NCI-H1694 treated with DMSO at 0.1 percent for 48 hours (cell line): Measurements from ENCODE around the gene PAPPA2.
A peak's percentile ranks its signal among the peaks of the same experiment; 100 is the strongest.
"Not testable (repeated sequence)": the region's sequence is repeated elsewhere in the genome, so short reads cannot be mapped to it uniquely, and the experiment has no call there.

Experiments used
- DNase-seq: peaks from one replicate; lab custom pipeline; 2025; lab: John Stamatoyannopoulos, UW

PAPPA2 gene

GRCh38 chr1:176604461-176604860 is 141.5 kb downstream of the PAPPA2 start:
- no peak for DNase-seq

- no peak for DNase-seq
Measured at GRCh38 chr1:176605176-176605575, 142.2 kb downstream of the PAPPA2 start.

- DNase-seq = no peak
Measured at GRCh38 chr1:176609556-176610408, 146.8 kb downstream of the PAPPA2 start.

- DNase-seq = no peak
Measured at GRCh38 chr1:176612791-176613190, 149.8 kb downstream of the PAPPA2 start.

GRCh38 chr1:176617881-176618280 is 154.9 kb downstream of the PAPPA2 start:
- DNase-seq = no peak

GRCh38 chr1:176619261-176619660 is 156.3 kb downstream of the PAPPA2 start:
- DNase-seq = no peak

GRCh38 chr1:176625365-176625764 is 162.4 kb downstream of the PAPPA2 start:
- DNase-seq = no peak

GRCh38 chr1:176626572-176627061 is 163.6 kb downstream of the PAPPA2 start:
- DNase-seq = no peak

GRCh38 chr1:176628775-176629174 is 165.8 kb downstream of the PAPPA2 start:
- peak; percentile 23 for DNase-seq

- DNase-seq = not testable (repeated sequence)
Measured at GRCh38 chr1:176634733-176635132, 171.8 kb downstream of the PAPPA2 start.

- no peak for DNase-seq
Measured at GRCh38 chr1:176638713-176639526, 175.9 kb downstream of the PAPPA2 start.

- DNase-seq = no peak
Measured at GRCh38 chr1:176643536-176643935, 180.6 kb downstream of the PAPPA2 start.

- DNase-seq = no peak
Measured at GRCh38 chr1:176648556-176648955, 185.6 kb downstream of the PAPPA2 start.

- DNase-seq = no peak
Measured at GRCh38 chr1:176656257-176656995, 193.5 kb downstream of the PAPPA2 start.

- no peak for DNase-seq
Measured at GRCh38 chr1:176669782-176670181, 206.8 kb downstream of the PAPPA2 start.

- DNase-seq = no peak
Measured at GRCh38 chr1:176670853-176671252, 207.9 kb downstream of the PAPPA2 start.

GRCh38 chr1:176682830-176683535 is 220.0 kb downstream of the PAPPA2 start:
- DNase-seq = no peak

GRCh38 chr1:176691251-176692228 is 228.6 kb downstream of the PAPPA2 start:
- peak; percentile 92 for DNase-seq

GRCh38 chr1:176692431-176692830 is 229.5 kb downstream of the PAPPA2 start:
- peak; percentile 81 for DNase-seq

GRCh38 chr1:176692988-176693696 is 230.2 kb downstream of the PAPPA2 start:
- peak; percentile 9 for DNase-seq
